Neural crest cell (in vitro differentiated cells): ENCODE results near the gene SPOPL. TPM values are rescaled to one million over a fixed set of nuclear protein-coding genes. Genes with fewer than 3 reads are reported as not detected.

ENCODE experiments used
- DNase-seq: peaks from one replicate; pipeline ENCODE4 v3.0.0; 2021; ENCODE audit warnings: low read depth, mixed read lengths, low spot score
- H3K27ac Mint-ChIP-seq: one replicate; pipeline ENCODE4 v1.8.0; 2021; ENCODE audit warnings: mild to moderate bottlenecking, mixed read lengths; ENCODE audit not compliant: unreplicated experiment
- H3K27me3 Mint-ChIP-seq: 2 replicates; pipeline ENCODE4 v1.8.0; 2021; ENCODE audit warnings: low read depth, mild to moderate bottlenecking, mixed read lengths
- H3K36me3 Mint-ChIP-seq: 2 replicates; pipeline ENCODE4 v1.8.0; 2021; ENCODE audit warnings: low read depth, mild to moderate bottlenecking, mixed read lengths
- H3K4me1 Mint-ChIP-seq: 2 replicates; pipeline ENCODE4 v1.8.0; 2021; ENCODE audit warnings: mixed read lengths
- H3K4me3 Mint-ChIP-seq: one replicate; pipeline ENCODE4 v1.8.0; 2021; ENCODE audit warnings: mild to moderate bottlenecking, mixed read lengths
- H3K9me3 Mint-ChIP-seq: 2 replicates; pipeline ENCODE4 v1.8.0; 2021; ENCODE audit warnings: mixed read lengths
- CTCF ChIP-seq: fragments of 200-600 bp; sonication (generic); conservative IDR thresholded peaks from 2 replicates; pipeline ENCODE4 v1.5.0; 2021; ENCODE audit warnings: antibody characterized with exemption, mild to moderate bottlenecking
- total RNA-seq: library from RNA; stranded (reverse); gene quantifications from 2 replicates; pipeline ENCODE4 v1.2.1, GENCODE V29; 2021

SPOPL gene
- total RNA-seq, 1 donor from 2014 or later, result 18.0 TPM

DNA sequence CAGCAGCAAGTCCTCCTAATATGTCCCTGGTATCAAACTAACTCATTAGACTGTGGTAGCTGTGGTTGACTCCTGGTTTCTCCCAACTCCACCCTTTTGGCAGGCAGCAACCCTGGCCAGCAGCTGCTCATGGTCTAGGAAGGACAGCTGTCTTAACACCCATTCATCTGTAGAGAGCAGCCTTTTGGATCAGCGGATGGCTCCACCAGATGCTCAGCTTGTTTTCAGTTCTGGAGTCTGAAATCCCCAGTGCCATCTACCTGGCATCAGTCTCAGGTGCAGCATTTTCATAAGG is 100.5 kb downstream of the SPOPL start:
- H3K36me3 Mint-ChIP-seq, result no peaks in the 10 kb centered on the region
- no peak overlapping the region for H3K4me3 Mint-ChIP-seq
- no peak for TF ChIP-seq CTCF
- H3K27me3 Mint-ChIP-seq, result no peaks in the 10 kb centered on the region
- DNase-seq, result no peak
- H3K27ac Mint-ChIP-seq, result no peak overlapping the region
- H3K4me1 Mint-ChIP-seq, result no peaks in the 10 kb centered on the region
- H3K9me3 Mint-ChIP-seq, result no peaks in the 10 kb centered on the region

DNA sequence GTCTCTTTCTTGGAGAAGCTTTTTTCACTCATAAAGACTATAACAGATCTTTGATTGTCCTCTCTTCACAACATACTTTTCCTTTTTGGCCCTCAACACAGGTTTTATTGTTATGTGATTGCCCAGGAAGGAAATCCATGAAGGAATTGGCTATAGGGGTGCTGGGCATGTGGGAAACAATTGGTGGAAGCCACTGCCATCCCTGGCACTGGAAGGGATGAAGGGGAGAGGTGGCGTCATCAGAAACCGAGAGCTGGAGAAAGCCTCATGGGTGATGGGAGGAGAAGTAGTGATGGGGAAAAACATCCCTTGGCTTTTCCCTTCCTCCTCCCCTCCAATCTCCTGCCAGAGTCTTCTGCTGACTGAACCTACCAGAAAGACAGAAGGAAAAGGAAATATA is 106.2 kb downstream of the SPOPL start:
- DNase-seq, result no peak
- TF ChIP-seq CTCF, result no peak
- Mint-ChIP-seq H3K27me3 (no peaks in the 10 kb centered on the region), H3K4me1 (no peaks in the 10 kb centered on the region), H3K36me3 (no peaks in the 10 kb centered on the region), H3K4me3 (no peak overlapping the region), H3K27ac (no peak overlapping the region), H3K9me3 (no peaks in the 10 kb centered on the region)

- no peaks in the 10 kb centered on the region for H3K27me3 Mint-ChIP-seq
- no peak overlapping the region for H3K4me3 Mint-ChIP-seq
- no peaks in the 10 kb centered on the region for H3K36me3 Mint-ChIP-seq
- no peak for TF ChIP-seq CTCF
- no peaks in the 10 kb centered on the region for H3K4me1 Mint-ChIP-seq
- H3K9me3 Mint-ChIP-seq, result no peaks in the 10 kb centered on the region
- H3K27ac Mint-ChIP-seq, result no peak overlapping the region
- DNase-seq, result no peak
Observed at GRCh38 chr2:138609446-138609845, 107.9 kb downstream of the SPOPL start.

DNA sequence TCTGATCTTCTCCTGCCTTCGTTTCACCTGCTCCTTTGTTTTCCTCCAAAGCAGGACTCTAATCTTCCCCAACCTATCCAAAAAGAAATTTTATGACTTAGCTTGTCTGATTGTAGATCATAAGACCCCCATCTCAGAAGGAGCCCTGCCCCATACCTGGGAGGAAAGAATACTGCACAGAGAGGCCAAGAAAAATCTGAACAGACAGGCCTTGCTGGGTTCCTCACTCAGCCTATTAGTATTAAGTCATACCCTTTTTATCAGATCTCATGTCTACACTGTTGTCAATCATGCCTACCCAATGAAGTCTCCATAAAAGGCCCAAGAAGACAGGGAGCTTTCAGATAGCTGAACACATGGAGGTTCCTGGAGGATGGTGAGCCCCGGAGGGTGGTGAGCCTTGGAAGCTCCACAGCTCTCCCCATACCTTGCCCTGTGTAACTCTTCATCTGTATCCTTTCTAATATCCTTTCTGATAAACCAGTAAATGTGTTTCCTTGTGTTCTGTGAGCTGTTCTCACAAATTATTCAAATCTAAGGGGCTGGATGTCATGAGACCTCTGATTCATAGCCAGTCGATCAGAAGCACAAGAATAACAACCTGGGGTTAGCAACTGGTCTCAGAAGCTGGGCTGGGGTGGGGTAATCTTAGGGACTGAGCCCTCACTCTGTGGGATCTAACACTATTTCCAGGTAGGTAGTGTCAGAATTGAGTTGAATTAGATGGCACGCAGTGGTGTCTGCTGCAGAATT is 108.8 kb downstream of the SPOPL start:
- H3K27me3 Mint-ChIP-seq, result no peaks in the 10 kb centered on the region
- no peaks in the 10 kb centered on the region for H3K36me3 Mint-ChIP-seq
- TF ChIP-seq CTCF, result no peak

DNA sequence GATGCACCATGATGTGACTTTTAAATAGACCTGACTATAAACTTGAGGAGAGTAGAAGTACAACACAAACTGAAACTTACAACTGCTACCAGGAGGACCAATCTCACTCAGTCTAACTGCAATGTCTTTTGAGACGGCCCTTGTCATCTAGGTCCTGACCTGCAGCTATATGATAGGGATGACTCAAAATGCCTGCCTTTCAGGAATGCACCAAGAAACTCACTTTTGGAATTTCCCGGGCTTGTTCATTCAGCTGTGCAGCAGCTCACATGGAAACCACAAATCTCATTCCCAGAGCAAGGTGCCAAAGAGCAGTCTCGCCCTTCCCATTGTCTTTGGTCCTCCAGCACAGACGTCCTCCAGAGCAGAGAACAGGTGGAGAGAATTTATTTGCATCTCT is 113.7 kb downstream of the SPOPL start:
- TF ChIP-seq CTCF, result no peak
- no peak for DNase-seq
- H3K36me3 Mint-ChIP-seq, result no peaks in the 10 kb centered on the region
- H3K4me1 Mint-ChIP-seq, result no peaks in the 10 kb centered on the region
- no peak overlapping the region for H3K4me3 Mint-ChIP-seq
- H3K9me3 Mint-ChIP-seq, result no peaks in the 10 kb centered on the region
- H3K27ac Mint-ChIP-seq, result no peak overlapping the region
- no peaks in the 10 kb centered on the region for H3K27me3 Mint-ChIP-seq

More for the DNA sequence above, 108.8 kb downstream of the SPOPL start:
- no peak for DNase-seq
- H3K4me3 Mint-ChIP-seq, result no peak overlapping the region
- H3K4me1 Mint-ChIP-seq, result no peaks in the 10 kb centered on the region
- no peak overlapping the region for H3K27ac Mint-ChIP-seq
- no peaks in the 10 kb centered on the region for H3K9me3 Mint-ChIP-seq

DNA sequence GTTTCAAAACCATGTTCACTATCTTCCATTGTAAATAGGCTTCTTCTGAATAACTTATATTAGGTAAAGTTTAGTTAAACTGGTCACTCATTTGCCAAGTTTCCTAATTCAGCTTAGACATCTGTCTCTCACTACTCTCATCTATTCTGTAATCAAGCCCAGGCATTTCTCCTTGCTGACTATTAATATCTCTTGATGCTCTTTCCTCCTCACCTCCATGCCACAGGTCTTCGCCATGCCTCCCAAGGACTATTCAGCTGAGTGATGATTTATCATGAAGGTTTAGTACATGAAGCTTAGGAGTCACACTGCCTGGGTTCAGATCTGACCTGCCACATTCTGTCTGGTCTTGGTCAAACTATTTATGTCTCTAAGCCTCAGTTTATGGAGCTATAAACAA is 115.5 kb downstream of the SPOPL start:
- Mint-ChIP-seq H3K36me3 (no peaks in the 10 kb centered on the region), H3K27ac (no peak overlapping the region), H3K4me3 (no peak overlapping the region), H3K27me3 (no peaks in the 10 kb centered on the region), H3K9me3 (no peaks in the 10 kb centered on the region), H3K4me1 (no peaks in the 10 kb centered on the region)
- TF ChIP-seq CTCF, result no peak
- DNase-seq, result no peak
